Breast epithelium (tissue), 3 donors: ENCODE results near the gene SPIB.

Experiments
- POLR2A ChIP-seq: fragments of 450-650 bp; IDR thresholded peaks from one replicate; pipeline ENCODE4 v1.6.1; 2016; ENCODE audit warnings: antibody characterized with exemption, mild to moderate bottlenecking, moderate library complexity
- POLR2AphosphoS5 ChIP-seq, 3 donors: sonication (generic); formaldehyde crosslinking; IDR thresholded peaks; one replicate each; pipeline ENCODE4 v1.6.1; 2017; ENCODE audit warnings: antibody characterized with exemption in 3 of 3
- TF ChIP-seq, protein P1 (sequence below), 3 donors: fragments of 450-650 bp; IDR thresholded peaks; one replicate each; pipeline ENCODE4 v1.5.1; 2016 to 2017; ENCODE audit warnings: antibody characterized with exemption in 3 of 3, mild to moderate bottlenecking in 3 of 3, moderate library complexity in 3 of 3

GRCh38 chr19:50394017-50394416 is 24.7 kb upstream of the SPIB start:
- TF ChIP-seq, protein P1, sequence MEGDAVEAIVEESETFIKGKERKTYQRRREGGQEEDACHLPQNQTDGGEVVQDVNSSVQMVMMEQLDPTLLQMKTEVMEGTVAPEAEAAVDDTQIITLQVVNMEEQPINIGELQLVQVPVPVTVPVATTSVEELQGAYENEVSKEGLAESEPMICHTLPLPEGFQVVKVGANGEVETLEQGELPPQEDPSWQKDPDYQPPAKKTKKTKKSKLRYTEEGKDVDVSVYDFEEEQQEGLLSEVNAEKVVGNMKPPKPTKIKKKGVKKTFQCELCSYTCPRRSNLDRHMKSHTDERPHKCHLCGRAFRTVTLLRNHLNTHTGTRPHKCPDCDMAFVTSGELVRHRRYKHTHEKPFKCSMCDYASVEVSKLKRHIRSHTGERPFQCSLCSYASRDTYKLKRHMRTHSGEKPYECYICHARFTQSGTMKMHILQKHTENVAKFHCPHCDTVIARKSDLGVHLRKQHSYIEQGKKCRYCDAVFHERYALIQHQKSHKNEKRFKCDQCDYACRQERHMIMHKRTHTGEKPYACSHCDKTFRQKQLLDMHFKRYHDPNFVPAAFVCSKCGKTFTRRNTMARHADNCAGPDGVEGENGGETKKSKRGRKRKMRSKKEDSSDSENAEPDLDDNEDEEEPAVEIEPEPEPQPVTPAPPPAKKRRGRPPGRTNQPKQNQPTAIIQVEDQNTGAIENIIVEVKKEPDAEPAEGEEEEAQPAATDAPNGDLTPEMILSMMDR (IDR thresholded peaks at IDR 0.05) = no peak
- no peak for TF ChIP-seq POLR2AphosphoS5 (IDR thresholded peaks at IDR 0.05)
- TF ChIP-seq POLR2A = no peak
